Measurements from ENCODE around the gene ID3.
"Not testable (repeated sequence)": the region's sequence is repeated elsewhere in the genome, so short reads cannot be mapped to it uniquely, and the experiment has no call there.

ID3 gene

DNA sequence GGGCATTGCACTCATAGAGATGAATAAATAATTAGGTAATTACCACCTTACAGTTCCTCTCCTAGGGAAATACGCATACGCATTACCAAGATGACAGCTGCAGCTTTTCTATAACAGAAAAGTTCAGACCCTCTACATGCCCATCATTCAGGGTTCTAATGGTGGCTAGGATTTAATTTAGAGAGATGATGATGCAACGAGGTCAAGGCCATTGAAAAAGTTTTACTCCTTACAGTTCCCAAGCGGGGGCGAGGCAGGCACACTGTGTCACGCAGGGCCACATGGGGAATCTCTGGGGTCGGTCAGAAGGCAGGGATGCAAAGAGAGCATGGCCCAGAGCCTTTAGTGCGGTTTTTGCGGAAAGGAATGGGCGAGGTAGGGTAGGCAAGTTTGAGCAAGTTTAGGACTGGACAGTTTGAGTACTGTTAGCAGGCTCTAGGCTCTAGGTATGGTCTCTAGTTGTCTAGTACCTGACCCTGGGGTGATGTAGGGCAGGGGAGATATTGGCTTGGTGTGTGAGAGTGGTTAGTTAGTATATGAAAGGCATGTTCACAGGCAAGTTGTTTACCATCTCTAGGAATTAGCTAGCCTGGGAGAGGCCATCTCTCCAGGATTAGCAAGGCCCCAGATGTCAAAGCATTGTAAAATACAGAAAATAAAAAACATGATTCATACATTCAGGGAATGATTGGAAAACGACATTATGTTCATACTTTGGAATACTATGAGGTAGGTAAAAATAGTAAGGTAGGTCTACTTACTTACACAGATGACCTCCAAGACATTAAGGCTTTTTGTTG is 29.6 kb upstream of the ID3 start:
- DNase-seq: no peak

- DNase-seq: no peak
Measured at GRCh38 chr1:23585321-23586022, 26.2 kb upstream of the ID3 start.

DNA sequence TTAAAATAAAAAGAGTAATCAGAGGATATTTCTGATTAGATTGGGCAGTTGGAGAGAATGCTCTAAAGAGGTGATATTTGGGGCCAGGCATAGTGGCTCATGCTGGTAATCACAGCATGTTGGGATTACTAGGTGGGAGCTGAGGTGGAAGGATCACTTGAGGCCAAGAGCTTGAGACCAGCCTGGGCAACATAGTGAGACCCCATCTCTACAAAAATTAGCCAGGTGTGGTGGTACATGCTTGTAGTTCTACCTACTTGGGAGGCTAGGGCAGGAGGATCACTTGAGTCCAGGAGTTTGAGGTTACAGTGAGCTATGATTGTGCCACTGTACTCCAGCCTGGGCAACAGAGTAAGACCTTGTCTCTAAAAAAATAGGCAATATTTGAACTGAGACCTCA is 24.4 kb upstream of the ID3 start:
- DNase-seq: not testable (repeated sequence)

DNA sequence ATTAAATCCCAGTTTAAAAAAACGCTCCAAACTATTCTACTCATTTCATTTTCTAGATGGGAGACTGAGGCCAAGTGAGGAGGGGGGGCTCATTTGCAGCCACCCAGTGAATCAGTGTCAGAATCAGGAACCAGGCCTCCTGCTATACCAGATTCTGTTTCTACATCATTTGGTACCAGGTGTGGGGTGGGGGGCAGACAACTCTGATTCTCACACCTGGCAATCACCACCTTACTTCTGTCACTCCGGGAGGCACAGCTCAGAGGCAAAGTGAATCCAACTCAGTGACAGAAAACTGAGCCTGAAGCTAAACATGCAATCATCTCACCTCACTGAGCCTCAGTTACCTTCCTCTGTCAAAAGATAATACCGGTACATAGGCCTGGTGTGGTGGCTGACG is 23.5 kb upstream of the ID3 start:
- DNase-seq: no peak

GRCh38 chr1:23581219-23581618 is 21.9 kb upstream of the ID3 start:
- no peak for DNase-seq

- peak; percentile 39 for DNase-seq
Measured at GRCh38 chr1:23578997-23579363, 19.7 kb upstream of the ID3 start.

GRCh38 chr1:23578311-23578996 is 19.2 kb upstream of the ID3 start:
- peak; percentile 33 for DNase-seq

GRCh38 chr1:23577056-23578004 is 18.0 kb upstream of the ID3 start:
- DNase-seq: peak; percentile 53

DNA sequence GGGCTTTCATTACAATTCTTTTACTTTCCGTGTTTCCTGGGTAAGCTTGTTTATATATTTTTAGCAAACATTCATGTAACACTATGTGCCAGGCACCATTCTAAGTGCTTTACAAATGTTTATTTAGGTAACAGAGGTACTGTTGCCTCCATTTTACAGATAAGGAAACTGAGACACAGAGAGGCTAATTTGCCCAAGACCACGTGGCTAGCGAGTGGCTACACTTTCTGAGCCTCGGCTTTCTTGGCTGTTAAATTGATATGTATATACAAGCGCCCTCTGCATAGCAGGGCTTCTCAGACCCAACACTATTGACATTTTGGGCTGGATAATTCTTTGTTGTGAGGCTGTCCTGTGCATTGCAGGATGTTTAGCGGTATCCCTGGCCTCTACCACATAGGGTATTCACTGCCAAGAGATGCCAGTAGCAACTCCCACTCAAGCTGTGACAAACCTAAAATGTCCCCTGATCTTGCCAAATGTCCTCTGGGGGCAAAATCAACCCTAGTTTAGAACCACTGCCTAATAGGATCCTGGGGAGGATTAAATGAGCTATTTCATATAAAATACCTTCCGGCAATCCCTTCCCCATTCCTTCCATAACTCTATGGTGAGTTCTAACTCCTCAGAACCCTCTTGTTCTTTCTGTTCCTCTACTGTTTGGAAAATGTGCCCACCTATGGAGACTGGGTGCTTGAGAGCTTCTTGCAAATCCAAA is 17.2 kb upstream of the ID3 start:
- DNase-seq: no peak

DNA sequence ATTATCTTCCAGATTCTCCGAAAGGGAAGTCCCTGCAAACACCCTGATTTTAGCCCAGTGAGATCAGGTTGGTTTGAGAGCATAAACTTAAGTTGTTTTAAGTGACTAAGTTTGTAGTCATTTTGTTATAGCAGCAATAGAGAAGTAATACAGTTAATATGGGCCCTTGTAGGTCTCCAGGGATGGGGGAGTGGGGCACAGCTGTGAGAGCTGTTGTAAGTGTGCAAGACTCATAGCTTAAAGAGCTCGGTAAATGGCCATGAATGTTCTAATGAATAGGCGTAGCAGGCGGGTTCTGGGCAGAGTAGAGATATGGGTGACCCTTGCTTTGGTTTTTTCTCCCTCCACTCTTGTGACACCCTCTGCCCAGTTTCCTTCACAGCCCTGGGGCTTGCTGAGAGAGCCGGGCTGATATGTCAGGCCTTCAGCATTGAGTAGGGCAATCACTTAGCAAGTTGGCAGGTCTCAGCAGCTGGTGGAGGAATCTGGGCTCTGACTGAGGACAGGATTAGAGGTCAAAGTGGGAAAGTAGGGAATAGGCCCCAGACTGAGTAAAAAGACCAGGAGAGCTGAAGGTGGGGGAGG is 16.0 kb upstream of the ID3 start:
- no peak for DNase-seq

- no peak for DNase-seq
Measured at GRCh38 chr1:23574265-23574754, 15.0 kb upstream of the ID3 start.

- no peak for DNase-seq
Measured at GRCh38 chr1:23573574-23574182, 14.4 kb upstream of the ID3 start.

GRCh38 chr1:23571465-23571864 is 12.2 kb upstream of the ID3 start:
- no peak for DNase-seq

GRCh38 chr1:23570001-23570691 is 10.8 kb upstream of the ID3 start:
- no peak for DNase-seq

- no peak for DNase-seq
Measured at GRCh38 chr1:23568608-23569383, 9.5 kb upstream of the ID3 start.

DNA sequence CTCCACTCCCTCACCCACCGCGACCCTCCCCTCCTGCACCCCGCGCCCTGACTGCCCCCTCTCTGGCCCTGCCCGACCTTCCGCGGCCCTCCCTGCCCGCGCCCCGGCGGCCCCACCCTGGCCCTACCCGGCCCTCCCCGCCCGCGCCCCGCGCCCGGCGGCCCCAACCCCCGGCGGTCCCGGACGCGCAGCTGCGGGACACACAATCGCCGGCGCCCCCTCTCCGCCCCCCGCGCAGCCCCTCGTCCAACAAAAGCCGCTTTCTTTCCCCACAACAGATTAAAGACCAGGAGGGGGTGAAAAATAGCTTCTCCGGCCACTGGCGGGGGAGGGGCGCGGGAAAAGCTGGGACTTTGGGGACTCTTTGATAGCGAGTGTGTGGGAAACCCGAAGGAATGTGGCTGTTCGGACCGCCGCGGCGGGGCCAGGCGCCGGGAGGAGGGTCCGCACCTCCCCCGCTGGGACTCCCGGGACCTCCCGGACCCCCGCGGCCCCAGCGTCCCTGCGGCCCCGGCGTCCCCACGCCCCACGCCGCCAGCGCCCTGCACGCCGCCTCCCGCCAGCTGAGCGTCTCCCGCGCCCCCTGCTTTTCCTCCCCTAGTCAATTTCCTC is 8.8 kb upstream of the ID3 start:
- no peak for DNase-seq

GRCh38 chr1:23567629-23567995 is 8.3 kb upstream of the ID3 start:
- DNase-seq: no peak

DNA sequence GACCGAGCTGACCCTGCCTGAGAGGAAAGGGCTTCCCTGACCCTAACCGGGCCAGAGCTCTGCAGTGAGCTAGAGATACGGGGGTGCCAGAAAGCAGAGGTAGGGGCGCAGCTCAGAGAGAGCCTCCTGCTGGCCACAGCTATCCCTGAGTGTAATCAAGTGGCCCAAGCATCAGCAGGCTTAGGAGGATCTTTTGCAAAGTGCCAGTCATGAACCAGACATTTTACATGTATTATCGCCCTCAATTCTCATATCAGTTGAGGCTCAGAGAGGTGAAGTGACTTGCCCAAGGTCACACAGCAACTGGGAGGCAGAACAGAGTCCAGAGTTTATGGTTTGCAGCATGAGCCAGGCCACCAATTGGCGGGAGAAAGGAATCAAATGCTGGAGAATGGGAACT is 7.0 kb upstream of the ID3 start:
- no peak for DNase-seq

GRCh38 chr1:23565776-23566175 is 6.5 kb upstream of the ID3 start:
- DNase-seq: no peak
